Kidney epithelial cell (primary cell): Measurements from ENCODE around the gene CDKN2AIPNL. TPM values are rescaled to one million over a fixed set of nuclear protein-coding genes. Genes with fewer than 3 reads are reported as not detected.

Experiments used
- DNase-seq: peaks from one replicate; pipeline ENCODE4 v3.0.0-alpha.2; 2010; ENCODE audit warnings: low read depth
- H3K27me3 ChIP-seq: 2 replicates; pipeline ENCODE4 v1.6.0; 2011; ENCODE audit warnings: low read length; ENCODE audit not compliant: control insufficient read depth, insufficient read depth
- H3K36me3 ChIP-seq: 2 replicates; pipeline ENCODE4 v1.5.1; 2011; ENCODE audit warnings: low read length; ENCODE audit not compliant: control insufficient read depth, insufficient read depth
- H3K4me3 ChIP-seq: 2 replicates; pipeline ENCODE4 v1.5.1; 2011; ENCODE audit warnings: low read depth, mild to moderate bottlenecking, control low read depth, low read length
- total RNA-seq: library from RNA; depleted of rRNA; stranded (reverse); fragments of >200 nt; gene quantifications from 2 replicates; pipeline ENCODE4 v1.2.3, GENCODE V29; 2015
- TF ChIP-seq, protein P1 (sequence below): IDR thresholded peaks from 2 replicates; pipeline ENCODE4 v1.5.1; 2011; ENCODE audit warnings: mild to moderate bottlenecking, moderate library complexity, low read length, control low read depth, inconsistent platforms; ENCODE audit not compliant: insufficient read depth, poor library complexity, severe bottlenecking

The CDKN2AIPNL gene
- total RNA-seq, 1 donor from 2014 or later, result 28.3 TPM

DNA sequence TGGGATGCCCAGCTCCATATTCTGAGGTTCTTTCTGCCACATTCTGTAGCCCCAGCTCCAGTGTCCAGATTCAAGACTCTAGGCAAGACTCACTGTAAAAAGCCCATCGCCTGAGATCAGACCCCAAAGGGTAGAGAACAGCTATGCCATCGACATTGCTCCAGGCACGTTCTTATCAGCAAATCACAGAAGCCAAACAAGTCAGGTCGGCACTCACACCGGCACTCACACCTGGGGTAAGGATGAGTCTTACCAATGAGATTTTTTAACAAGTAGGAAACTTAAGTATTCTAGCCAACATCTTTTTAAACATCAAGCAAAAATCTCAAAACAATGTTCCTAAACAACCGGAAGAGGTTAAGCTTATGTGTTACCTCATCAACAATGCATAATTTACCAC lies 2.4 kb downstream of the CDKN2AIPNL start:
- no peak for DNase-seq
- TF ChIP-seq, protein P1, sequence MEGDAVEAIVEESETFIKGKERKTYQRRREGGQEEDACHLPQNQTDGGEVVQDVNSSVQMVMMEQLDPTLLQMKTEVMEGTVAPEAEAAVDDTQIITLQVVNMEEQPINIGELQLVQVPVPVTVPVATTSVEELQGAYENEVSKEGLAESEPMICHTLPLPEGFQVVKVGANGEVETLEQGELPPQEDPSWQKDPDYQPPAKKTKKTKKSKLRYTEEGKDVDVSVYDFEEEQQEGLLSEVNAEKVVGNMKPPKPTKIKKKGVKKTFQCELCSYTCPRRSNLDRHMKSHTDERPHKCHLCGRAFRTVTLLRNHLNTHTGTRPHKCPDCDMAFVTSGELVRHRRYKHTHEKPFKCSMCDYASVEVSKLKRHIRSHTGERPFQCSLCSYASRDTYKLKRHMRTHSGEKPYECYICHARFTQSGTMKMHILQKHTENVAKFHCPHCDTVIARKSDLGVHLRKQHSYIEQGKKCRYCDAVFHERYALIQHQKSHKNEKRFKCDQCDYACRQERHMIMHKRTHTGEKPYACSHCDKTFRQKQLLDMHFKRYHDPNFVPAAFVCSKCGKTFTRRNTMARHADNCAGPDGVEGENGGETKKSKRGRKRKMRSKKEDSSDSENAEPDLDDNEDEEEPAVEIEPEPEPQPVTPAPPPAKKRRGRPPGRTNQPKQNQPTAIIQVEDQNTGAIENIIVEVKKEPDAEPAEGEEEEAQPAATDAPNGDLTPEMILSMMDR, result no peak
- H3K4me3 ChIP-seq, result no peak overlapping the region
- H3K36me3 ChIP-seq, result no peaks in the 10 kb centered on the region
- no peaks in the 10 kb centered on the region for H3K27me3 ChIP-seq

DNA sequence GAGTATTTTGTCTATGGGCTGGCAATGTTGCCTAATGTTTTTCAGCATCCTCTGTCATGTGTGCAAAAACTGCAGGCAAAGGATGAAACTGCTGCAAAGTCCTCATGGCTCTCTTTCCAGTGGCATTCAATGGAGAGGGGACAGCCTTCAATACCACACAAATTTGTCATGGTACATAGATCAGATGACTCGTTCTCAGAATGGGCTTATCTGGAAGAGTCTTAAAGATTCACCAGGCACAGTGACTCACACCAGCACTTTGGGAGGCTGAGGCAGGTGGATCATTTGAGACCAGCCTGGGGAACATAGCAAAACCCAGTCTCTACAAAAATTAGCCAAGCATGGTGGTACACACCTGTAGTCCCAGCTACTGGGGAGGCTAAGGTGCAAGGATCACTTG lies 5.3 kb downstream of the CDKN2AIPNL start:
- TF ChIP-seq, protein P1, result no peak
- no peaks in the 10 kb centered on the region for H3K27me3 ChIP-seq
- DNase-seq, result no peak
- no peaks in the 10 kb centered on the region for H3K36me3 ChIP-seq
- H3K4me3 ChIP-seq, result no peak overlapping the region

DNA sequence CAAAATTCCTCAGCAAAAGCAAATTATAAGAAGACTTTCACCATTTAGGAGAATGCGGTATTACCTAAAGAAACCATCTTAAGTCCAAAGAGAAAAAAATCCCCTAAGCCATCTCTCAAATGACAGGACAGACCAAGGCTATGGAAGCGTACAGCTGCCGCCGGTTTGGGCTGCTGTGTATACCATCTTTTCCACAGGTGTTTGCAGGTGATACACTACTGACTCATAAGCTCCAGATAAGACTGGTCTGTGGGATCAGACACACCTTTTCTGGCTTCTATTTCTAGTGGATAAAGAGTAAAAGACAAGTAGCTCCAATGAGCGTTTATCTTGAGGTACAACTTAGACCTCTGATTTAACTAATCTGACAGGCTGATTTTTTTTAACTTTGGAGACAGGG lies 7.7 kb downstream of the CDKN2AIPNL start:
- TF ChIP-seq, protein P1, result no peak
- Histone ChIP-seq H3K27me3 (no peaks in the 10 kb centered on the region), H3K36me3 (no peaks in the 10 kb centered on the region), H3K4me3 (no peak overlapping the region)
- no peak for DNase-seq

DNA sequence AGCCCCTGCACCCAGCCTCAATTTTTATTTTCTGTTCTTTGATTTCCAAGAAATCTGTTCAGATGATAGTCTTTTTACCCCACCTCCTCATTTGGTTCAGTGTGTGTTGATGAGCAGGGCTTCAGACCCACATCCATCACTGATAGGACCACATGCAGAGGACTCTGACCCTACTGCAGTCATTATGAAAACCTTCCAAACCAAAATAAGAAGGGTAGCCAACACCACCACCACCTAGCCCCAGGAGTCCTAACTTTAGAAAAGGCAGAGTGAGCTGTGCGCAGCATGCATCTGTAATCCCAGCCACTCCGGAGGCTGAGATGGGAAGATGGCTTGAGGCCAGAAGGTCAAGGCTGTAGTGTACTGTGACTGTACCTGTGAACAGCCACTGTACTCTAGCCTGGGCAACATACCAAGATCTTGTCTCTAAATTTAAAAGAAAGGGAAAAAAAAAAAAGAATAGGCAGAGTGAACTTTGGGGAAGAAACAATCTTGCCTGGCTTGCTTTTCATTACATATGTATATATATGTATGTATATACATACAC lies 13.0 kb downstream of the CDKN2AIPNL start:
- Histone ChIP-seq H3K36me3 (no peaks in the 10 kb centered on the region), H3K27me3 (no peaks in the 10 kb centered on the region), H3K4me3 (no peak overlapping the region)
- DNase-seq, result no peak
- TF ChIP-seq, protein P1, result no peak

DNA sequence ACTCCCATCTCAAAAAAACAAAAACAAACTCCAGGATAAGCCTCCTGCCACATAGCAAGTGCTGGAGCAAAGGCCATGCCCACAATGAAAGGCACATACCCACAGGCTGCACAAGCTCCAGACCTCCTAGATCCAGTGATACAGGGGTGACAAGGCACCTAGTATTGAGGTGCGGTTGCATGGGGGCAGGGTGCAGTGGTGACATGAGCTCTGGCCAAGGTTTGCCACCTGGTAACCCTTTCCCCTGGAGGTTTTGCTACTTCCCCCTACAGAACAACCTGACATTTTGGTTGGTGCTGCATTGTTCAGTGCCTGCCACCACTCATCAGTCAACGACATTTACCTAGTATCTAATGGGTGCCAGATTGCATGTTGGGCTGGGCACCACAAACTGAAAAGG lies 14.5 kb downstream of the CDKN2AIPNL start:
- H3K27me3 ChIP-seq, result no peaks in the 10 kb centered on the region
- no peak for DNase-seq
- H3K36me3 ChIP-seq, result no peaks in the 10 kb centered on the region
- H3K4me3 ChIP-seq, result no peak overlapping the region
- TF ChIP-seq, protein P1, result no peak

DNA sequence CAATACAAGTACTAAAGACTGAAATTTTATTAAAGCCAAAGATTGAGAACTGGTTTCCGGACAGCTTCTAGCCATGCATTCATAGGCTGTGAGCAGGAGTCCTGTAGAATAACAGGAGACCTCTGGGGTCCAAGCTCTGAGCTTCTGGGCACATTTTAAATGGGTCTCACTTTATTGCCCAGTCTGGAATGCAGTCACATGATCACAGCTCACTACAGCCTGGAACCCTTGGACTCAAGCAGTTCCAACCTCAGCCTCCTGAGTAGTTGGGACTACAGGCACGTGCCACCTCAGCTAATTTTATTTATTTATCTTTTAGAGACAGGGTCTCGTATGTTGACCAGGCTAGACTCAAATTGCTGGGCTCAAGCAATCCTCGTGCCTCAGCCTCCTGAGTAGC lies 15.4 kb downstream of the CDKN2AIPNL start:
- DNase-seq, result no peak
- H3K4me3 ChIP-seq, result no peak overlapping the region
- no peaks in the 10 kb centered on the region for H3K36me3 ChIP-seq
- TF ChIP-seq, protein P1, result no peak
- H3K27me3 ChIP-seq, result no peaks in the 10 kb centered on the region
